HEK293T (cell line): ENCODE results near the gene MACROD1.

Source experiments
- ARNT ChIP-seq: fragments of 450-650 bp; IDR thresholded peaks from 2 replicates; pipeline ENCODE4 v1.6.1; 2017; ENCODE audit warnings: mild to moderate bottlenecking
- CTBP1 ChIP-seq: fragments of 450-650 bp; IDR thresholded peaks from 2 replicates; pipeline ENCODE4 v1.6.1; 2016; ENCODE audit warnings: borderline replicate concordance
- FOXA1 ChIP-seq: fragments of 450-650 bp; IDR thresholded peaks from 2 replicates; pipeline ENCODE4 v1.6.1; 2016; ENCODE audit warnings: mild to moderate bottlenecking
- FOXM1 ChIP-seq: fragments of 450-650 bp; IDR thresholded peaks from 2 replicates; pipeline ENCODE4 v1.6.1; 2017; ENCODE audit warnings: mild to moderate bottlenecking, borderline replicate concordance
- HDGF ChIP-seq: fragments of 450-650 bp; IDR thresholded peaks from 2 replicates; pipeline ENCODE4 v1.6.1; 2017; ENCODE audit warnings: antibody characterized with exemption, borderline replicate concordance
- LEF1 ChIP-seq: fragments of 450-650 bp; IDR thresholded peaks from 2 replicates; pipeline ENCODE4 v1.6.1; 2017; ENCODE audit warnings: mild to moderate bottlenecking, borderline replicate concordance
- SP1 ChIP-seq: fragments of 450-650 bp; IDR thresholded peaks from 2 replicates; pipeline ENCODE4 v1.6.1; 2017
- SUZ12 ChIP-seq: fragments of 450-650 bp; IDR thresholded peaks from 2 replicates; pipeline ENCODE4 v1.6.1; 2016; ENCODE audit warnings: mild to moderate bottlenecking
- TARDBP ChIP-seq: fragments of 450-650 bp; IDR thresholded peaks from 2 replicates; pipeline ENCODE4 v1.6.1; 2016

GRCh38 chr11:64062185-64063039 lies 103.5 kb downstream of the MACROD1 start:
- TF ChIP-seq HDGF (no peak), ARNT (no peak), TARDBP (no peak), SP1 (no peak), FOXA1 (no peak), FOXM1 (no peak), CTBP1 (no peak), LEF1 (no peak), SUZ12 (no peak)
